CD4-positive, alpha-beta T cell treated with Interleukin-1 beta for 1 hour (primary cell): ENCODE measurements around the gene CCNQ.

Experiments
- DNase-seq, 2 donors: peaks; one replicate each; pipeline ENCODE4 v3.0.0-alpha.2; 2020 to 2022

CCNQ gene

DNA sequence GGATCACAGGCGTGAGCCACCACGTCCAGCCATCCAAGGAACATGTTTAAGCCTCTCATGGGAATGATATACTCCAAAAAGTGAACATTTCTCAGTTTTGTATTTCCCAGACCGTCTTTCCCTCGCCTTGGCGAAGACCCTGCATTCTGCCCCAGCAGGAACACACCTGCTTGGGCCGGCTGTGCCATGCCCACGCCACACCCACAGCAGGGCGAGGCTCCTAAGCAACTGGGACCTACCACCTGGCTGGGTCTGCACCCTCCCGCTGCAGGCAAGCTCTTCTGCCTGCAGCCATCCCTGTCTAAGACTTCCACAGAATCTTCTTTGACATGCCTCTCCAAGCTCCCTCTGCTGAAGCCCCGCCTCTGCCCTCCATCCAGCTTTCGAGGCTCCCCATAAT, 3.6 kb downstream of the CCNQ start:
- no peak for DNase-seq

DNA sequence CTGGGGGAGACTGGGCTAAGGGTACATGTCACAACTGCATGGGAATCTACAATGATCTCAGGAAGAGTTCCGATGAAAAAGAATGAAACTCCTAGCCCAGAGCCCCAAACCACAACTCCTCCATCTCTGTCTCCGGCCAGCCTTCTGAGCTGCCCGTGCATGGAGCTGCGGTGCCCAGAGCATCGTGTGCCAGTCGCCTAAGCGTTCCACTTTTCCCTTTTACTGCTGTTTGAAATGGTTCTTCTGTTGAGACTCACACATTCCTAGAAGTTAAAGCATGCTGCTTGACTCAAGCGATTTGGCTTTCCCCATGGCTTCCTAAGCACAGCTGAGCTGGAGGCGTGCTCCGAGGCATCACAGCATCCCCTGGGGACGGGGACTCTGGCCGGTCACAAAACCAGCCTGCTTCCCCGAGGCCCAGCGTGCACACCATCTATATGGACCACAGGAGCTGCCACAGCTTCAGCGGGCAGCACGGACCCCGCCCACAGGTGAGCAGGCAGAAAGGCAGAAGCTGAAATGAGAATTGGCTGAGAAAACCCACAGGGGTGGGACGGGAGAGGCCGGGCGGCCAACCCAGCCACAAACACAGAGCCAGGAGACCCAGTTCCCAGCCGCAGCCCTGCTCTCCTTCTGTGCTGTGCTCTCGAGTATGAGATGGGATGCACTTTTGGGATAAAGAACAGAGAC, 5.0 kb downstream of the CCNQ start:
- DNase-seq: no peak

DNA sequence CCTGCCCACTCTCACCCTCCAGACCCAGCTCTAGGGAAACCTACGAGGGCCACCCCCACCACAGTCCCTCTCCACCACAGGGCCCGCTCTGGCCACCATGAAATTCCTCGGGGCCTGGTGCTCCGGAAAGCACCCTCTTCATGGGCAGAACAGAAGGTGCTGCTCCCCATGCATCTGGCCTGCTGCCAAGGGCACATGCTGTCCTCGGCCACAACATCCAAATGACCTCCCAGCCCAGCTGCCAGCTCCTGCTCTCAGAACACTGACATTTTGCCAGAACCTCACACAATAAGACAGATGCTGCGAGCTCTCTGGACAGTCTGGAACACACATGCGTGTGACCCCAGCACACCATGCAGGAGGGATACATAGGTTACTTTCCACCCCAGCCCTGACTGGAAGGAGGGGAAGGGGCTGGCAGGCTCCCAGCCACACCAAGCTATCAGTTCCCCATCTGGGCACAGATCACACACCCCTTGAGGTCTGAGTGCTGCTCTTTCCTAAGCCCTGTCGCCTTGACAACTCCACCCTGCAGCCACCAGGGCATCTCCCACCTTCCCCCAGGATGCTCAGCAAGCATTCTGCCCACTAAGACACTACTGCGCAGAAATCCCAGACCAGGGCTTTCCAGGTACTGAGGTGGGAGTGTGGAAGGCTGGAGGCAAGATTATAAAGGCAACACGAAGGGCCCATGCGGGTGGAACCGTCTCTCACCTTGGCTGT, 5.8 kb downstream of the CCNQ start:
- no peak for DNase-seq

DNA sequence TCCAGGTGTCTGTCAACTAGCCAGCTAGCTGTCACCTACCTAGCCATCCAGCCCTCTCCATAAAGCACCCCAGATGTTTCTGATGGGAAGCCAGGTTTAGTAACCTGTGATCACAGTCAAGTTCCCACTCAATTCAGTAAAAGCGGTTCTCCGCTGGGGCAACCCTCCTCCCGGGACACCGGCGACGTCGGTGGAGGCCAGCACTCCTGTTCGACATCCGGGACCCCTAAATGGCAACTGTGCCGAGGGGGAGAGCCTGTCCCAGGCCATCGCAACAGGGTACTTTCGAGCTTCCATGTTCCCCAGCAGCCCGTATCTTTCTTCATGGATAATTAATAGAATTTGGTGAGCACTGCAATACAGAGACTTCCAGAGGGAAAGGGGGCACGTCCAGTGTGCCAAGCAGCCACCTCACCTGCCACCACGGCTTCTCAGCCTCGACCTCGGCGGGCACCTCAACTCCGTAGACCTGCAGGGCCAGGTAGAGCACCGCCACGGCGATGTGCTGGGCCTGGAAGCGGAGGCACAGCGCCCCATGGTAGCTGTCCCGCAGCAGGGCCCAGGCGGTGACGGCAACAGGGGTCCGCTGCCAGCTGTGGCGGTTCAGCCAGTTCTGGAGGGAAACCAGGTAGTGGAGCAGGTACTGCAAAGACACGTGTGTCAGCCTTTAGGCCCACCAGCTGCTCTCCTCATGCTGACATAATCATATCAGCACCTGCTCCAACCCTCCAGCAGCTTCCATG, 6.7 kb downstream of the CCNQ start:
- DNase-seq: no peak

DNA sequence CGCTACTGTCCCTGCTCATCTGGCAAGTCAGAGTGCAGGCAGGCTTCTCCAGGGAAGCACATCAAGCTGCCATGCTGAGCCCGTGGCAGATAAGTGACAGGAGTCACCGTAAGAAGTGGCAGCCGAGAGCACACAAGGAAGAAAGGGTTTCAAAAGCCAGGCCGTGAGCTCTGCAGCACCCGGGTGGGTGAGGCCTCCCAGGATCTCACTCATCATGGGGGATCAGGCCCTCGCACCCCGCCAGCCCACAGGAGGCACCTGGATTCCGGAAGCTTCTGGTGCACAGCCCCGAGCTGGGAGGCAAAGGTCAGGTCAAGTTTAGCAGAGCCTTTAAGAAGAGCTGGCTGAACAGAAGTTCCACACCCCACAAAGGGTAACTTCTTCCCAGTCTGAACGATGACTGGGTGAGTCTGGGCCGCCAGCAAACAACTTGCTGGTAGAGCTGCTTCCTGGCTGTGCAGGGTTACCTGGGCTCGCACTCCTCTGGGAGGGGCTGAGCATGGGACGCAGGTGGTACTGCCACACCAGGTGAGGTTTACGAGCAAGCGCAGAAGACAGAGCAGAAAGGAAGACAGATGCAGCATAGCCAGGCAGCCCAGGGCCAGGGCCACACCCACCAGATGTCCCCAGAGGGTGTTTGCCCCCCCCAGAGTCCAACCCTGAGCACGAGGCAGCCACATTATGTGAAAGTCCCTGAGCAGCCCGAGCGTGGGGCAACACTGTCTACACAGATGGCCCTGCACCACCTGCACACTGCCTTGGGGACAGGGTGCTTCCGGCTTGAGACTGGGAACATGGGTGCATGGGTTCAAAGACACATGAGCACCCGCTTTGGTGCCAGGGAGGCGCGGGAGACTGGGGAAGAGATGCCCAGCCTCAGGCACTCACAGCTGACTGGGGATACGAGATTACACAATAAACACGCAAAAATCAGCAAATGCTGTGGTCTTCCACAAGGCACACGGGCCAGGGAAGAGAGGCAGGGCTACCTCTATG, 7.7 kb downstream of the CCNQ start:
- peak in 1 of 2 donors; percentile 46 for DNase-seq

DNA sequence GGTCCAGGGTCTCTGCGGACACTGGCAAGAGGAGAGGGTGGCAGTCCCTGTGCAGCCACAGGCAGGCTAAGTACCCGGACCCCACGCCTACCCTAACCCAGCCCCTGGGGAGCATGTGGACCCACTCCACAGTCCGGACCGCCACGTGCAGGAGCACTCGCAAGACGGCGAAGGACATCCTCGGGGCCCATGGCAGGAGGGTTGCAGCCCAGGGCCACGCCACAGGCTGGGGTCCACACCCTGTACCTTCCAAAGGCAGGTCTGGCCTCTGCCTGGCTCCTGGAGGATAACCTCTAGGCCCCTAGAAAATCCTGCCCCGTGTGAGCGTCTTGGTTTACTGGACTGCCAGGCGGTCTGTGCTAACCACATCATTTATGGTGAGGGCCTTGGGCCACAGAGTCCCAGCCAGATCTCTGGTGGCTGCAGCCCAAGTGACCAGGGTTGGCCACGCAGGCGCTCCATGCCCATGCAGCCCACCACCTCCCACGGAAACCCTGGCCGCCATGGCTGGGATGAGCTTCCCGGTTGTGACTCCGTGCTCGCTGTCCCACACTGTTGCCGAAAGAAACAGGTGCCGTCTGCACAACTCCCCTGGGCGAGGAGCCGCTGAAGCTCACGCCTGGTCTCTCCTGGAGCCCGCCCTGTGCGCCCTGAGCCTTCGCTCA, 10.0 kb downstream of the CCNQ start:
- DNase-seq: no peak

DNA sequence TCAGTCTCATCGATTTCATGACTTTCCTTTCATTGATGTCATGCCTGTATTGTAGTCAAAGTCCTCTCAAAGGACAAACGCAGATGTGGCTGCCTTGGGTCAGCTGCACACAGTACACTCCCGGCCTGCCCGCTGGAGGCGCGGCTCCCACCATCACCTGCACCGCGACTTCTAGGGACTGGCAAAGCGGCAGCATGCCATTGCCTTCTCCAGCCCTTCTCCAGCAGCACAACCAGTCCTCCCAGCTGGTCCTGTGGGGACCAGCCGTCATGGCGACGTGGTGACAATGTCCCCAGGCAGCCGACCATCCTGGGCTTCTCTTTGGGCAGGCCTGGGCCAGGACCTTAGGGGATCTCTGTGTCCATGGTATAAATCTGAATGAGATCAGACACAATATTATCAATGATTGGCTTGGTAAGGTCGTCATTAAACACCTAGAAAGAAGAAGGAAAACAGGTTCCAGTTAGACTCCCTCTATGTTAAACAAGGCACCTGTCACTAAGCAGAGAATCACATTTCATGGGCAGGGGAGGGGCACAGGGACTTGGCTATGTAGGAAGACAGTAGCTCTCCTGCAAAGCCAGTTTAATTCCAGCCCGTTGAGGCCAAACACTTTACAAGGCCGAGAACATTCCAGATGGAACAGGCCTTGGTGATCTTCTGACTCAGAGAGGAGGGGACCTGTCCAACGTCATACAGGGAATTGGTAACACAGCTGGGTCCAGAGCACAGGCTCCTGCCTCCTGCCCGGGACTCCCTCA, 10.7 kb downstream of the CCNQ start:
- no peak for DNase-seq

DNA sequence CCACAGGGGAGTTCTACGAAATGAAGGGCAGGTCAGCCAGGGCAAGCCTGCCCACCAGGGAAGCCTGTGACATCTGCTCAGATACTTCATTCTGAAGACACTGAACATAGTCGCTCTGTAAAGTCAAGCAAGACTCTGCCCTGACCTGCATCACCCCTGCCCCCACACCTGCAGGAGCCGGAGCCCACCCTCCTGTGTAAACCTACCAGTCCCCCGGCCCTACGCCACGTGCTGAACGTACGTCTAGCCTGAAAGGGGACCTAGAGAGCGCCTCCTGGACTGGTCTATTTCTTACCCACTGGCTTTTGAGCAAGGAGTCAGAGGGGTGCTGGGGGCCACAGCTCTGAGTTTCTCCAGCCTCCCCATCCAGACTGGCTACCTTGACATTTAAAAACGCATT, 11.6 kb downstream of the CCNQ start:
- no peak for DNase-seq

DNA sequence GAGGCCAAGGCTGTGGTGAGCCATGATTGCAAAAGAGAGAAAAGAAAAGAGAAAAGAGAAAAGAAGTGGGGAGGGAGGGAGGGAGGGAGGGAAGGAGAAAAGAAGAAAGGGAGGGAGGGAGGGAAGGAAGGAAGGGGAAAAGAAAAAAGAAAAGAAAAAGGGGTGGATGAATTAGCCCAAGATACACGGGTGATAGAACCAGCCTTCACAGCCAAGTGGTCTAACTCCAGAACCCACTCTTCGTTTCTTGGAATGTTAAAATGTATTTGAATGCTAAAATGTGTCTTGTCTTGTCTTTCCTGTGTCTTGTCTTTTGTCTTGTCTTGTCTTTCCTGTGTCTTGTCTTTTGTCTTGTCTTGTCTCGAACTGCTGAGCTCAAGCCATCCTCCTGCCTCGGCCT, 13.1 kb downstream of the CCNQ start:
- DNase-seq: no peak

DNA sequence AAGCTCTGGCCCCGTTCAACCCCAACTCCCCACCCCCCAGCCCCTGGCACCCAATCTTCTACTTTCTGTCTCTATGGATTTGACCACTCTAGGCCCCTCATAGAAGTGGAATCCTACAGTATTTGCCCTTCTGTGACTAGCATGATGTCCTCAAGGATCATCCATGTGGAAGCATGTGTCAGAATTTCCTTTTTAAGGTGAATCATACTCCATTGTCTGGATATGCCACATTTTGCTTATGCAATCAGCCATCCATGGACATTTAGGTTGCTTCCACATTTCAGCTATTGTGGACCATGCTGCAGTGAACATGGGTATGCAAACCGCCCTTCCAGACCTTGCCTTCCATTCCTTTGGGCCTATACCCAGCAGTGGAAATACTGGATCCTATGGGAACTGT, 15.5 kb downstream of the CCNQ start:
- DNase-seq: no peak

DNA sequence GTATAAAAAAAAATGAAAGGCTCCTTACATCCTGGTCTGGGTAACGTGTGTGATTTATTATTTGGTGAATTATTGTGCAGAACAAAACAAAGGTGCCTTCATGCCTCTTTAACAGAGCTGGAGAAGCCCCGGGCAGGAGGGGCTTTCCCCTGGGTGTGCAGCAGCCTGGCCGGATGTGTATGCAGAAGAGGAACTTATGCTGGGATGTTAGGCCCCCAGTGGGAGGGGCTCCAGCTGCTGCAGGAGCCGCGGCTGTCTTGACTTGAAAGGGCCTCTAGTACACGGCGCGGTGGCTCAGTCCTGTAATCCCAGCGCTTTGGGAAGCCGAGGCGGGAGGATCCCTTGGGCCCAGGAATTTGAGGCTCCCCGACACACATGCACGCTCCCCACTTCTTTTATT, 16.0 kb downstream of the CCNQ start:
- DNase-seq: peak; percentile 68 to 77

DNA sequence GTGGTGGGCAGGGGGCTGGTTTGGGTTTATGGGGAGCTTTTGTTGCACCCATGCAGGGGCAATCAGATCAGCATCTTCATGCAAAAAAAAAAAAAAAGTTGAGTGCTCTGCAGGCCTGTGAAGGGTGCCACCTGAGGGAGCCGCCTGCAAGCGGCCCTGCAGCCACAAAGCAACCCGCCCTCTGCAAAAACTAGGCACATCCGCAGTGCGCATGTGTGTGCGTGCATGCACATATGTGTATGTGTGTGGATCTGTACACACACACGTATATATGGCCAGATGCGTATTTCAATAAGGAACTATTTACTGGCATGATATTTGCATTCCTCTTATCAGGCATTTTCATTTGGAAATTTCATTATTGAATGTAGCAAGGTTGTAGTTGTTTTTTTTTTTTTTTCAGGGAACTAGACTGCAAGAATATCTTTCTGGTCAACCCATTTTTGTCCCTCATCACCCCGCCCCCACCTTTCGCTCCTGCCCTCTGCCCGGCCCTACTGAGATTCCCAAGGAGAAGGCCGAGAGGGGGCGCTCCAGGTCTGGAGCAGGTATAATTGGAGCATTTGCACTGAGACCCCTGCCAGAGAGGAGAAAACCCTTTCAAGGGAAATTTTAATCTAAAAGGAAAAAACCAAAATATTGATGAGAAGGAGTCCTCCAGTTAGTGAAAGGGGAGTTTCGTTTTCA, 18.1 kb downstream of the CCNQ start:
- DNase-seq: peak in 1 of 2 donors; percentile 3

DNA sequence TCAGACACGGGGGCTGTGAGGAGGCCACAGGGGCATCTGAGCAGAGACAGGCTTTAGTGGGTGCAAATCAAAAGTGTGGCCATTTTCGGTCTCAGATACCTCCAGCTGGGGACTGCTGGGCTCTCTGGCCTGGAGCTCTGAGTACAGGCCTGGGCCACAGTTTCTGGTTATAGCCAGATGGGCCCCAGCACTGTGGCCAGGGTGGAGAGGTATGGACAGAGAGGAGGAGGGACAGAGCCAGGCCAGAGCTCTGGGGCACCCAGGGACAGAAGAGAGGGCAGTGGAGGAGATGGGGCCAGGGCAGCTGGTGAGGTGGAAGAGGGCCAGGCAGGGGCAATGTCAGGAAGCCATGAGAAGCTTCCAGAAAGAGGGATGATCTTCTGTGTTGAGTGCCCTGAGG, 20.1 kb downstream of the CCNQ start:
- DNase-seq: no peak

DNA sequence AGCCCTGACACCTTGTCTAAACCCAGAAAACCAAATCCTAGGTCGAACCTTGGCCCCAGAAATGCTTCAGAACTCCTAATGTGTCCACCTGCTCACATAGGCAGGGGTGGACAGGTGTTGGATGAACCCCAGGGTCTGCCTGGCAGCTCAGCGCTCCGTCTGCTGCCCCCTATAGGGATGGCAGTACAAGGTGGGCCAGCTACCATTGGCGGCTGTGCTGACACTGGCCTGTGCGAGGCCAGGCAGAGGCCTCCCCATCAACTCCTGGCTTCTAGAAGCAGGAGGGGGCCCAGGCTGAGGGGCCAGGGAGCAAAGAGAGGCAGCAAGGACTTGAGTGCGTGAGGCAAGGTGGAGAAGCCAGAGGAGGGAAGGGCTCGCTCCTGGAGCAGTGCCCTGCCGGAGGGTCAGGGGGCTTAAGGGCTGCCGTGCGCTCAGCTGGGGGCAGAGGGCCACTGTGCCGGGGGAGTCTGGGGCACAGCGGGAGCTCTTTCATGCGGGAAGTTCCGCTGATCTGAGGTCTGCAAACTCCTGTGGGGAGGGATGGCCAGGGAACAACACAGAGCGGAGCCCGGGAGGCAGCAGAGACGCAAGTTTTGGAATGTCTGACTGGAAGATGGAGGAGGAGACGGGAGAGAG, 20.6 kb downstream of the CCNQ start:
- DNase-seq: no peak

DNA sequence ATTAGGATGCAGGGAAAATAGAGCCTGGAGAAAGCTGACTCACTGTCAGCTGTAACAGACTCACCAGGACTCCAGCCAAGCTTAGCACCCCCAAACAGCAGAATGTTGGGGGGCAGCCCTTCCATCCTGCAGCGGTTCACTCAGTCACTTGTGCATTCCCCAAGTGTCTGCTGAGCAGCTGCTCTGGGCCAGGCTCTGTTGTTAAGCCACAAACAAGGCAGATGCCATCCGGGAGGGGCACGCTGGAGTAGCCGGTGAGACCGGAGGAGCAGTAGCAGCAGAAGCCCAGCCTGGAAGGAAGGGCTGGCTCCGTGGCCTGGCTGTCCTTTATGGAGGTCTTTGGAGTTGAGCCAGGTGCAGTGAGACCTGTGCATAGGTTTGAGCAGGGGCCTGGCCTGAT, 22.0 kb downstream of the CCNQ start:
- DNase-seq: no peak

DNA sequence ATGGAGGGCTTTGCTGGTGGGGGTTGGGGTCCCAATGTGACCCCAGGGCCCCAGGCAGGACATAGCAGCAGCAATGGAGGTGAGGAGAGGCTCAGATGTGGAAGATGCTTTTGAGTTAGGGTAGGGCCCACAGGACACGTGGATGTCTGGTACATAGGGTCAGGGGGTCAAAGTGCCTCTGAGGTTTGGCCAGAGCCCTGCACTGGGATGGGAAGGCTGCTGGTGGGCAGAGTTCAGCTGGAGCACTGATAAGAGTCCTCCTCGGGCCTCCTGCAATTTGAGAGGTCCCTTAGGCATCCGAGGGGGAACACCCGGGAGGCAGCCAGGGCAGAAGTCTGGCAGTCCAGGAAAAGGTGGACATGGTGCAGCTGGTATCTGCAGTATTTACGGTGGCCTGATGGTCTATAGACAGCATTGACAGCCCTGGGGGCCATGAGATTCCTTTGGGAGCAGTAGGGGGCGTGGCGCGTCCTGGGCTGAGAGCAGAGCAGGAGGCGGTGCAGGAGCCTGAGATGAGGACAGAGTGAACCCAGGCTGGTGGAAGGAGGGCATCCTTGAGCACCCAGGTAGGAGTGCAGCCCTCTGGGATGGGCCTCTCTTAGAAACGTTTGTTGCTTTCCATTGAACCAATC, 22.6 kb downstream of the CCNQ start:
- no peak for DNase-seq

DNA sequence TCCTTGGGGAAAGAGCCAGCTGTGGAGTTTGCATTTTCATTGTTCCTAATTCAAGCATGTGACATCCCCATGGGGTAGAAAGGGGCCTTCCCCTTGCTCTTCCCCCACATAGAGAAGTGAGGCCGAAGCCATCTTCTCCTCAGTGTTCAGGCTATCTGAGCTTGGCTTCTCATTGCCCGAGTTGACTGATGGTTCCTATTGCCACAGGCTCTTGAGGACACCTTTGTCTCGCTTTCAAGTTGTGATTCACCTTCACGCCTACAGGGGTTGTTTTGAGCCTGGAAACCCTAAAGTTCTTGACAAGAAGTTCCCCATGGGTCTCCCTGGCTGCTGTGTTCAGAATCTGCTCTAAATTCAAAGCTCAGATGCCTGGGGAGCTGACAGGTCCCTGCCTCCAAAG, 25.0 kb downstream of the CCNQ start:
- DNase-seq: no peak

DNA sequence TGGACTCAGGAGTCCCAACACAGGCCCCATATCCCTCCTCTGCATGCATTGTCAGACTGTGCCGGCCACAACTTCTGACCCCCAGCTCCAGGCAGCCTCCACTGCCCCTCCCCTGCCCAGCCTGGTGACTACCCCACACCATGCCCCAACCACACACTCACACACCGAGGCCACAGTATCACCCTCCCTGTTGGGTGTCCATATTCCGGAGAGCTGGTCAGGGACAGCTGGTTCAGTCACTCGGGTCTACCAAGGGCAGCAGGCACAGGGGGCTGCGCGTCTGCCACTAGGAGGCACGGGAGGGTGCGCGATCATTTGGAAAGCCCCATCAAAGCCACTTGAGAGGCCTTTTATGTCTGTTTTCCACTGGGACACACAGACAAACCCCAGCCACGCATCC, 26.3 kb downstream of the CCNQ start:
- DNase-seq: no peak

DNA sequence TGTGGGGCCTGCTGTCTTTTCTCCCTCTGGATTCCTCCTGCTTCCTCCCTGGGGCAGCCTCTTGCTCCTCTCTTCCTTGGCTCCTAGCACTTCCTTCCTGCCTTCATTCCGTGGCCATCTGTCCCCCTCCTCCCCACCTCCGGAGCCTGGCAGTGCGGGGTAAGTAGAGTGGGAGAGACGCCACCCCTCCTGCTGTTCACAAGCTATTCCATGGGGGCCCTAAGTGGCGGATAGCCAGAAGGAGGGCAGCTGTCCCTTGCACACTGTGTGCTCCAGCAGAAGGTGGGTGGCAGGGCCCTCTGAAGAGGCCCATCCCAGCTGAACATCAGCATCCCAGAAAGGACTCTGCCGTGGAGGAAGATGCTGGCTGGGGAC, 27.4 kb downstream of the CCNQ start:
- DNase-seq: no peak

DNA sequence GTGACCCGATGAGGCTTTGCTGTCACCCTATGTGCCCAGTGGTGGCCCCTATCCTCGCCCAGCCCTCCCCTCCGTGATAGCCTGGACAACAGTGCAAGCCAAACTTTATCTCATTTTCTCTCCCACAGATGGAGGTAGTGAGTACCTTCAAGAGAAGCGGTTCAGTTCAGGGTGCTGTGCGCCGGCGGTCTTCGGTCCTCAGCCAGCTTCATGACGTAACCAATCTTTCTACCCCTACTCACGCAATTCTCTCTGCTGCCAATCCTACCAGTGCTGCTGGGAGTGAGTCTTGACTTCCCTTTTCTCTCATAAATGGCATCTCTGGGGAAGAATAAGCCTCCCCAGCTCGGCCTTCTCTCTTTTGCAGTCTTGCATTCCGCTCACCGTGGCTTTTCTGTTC, 29.5 kb downstream of the CCNQ start:
- DNase-seq: no peak
